ENCODE results near the gene SBK3. TPM values are rescaled to one million over a fixed set of nuclear protein-coding genes. Genes with fewer than 3 reads are reported as not detected.
A peak's percentile ranks its signal among the peaks of the same experiment; 100 is the strongest.

Gene SBK3
- total RNA-seq, 1 experiment from 2014 or later, result 4.0 TPM

DNA sequence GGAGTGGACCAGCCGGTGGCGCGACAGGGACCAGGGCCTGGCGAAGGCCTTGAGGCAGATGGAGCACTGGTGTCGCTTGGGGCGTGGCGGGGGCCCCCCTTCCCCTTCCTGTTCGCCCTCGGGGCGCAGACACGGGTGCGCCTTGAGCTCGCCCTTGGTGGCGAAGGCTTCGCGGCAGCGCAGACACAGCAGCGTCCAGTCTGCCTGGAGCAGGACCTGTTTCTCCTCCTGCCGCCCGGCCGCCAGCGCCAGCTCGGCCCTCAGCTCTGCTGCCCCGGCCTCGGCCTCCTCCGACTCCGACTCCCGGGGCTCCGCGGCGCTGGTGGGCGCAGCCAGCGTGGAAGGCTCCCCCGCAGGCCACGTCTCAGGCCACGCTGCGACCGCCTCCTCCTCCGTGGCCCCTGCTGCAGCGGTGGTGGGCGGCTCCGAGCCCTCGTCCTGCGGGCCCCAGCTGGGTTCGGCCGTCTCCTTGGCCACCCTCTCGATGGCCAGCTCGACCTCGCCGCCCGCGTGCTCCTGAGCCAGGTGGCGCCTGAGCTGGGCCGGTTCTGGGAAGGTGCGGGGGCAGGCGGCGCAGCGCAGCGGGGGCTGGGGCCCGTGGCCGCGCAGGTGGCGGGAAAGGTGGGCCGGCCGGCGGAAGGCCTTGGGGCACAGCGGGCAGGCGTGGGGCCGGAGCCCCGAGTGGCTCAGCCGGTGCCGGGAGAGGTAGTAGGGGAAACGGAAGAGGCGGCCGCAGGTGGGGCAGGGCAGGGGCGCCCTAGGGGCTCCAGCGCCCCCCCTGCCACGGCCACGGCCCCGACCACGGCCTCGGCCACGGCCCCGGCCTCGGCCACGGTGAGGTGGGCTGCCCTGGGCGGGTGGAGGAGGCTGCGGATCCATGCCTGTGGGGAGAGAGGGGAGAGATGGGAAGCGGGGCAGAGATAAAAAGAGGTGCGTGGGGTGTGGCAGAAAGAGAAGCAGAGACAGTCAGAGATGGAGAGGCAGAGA lies 33.7 kb upstream of the SBK3 start:
- Histone ChIP-seq H3K4me1 (ENCODE audit: control insufficient read depth, insufficient read depth, low read length) (peaks cover 15% of the 10 kb centered on the region), H3K27ac (ENCODE audit: low read length) (peak overlapping the region; percentile 71), H3K27me3 (ENCODE audit: control insufficient read depth, insufficient read depth, low read length) (no peaks in the 10 kb centered on the region), H3K9me3 (ENCODE audit: control insufficient read depth, insufficient read depth, low read depth, low read length) (no peaks in the 10 kb centered on the region), H3K4me3 (ENCODE audit: low read depth in 2 of 2, low read length in 2 of 2) (peak overlapping the region; percentile 44 to 96), H3K36me3 (ENCODE audit: control insufficient read depth, insufficient read depth, low read length) (no peaks in the 10 kb centered on the region; the same call in 1 of the 2 replicates)
- in situ Hi-C loops (cut with HindIII; ENCODE audit: low pct_unique_long_range_greater_than_20kb, low sequenced_read_pairs), result no loop called here
- DNase-seq (ENCODE audit: low read depth, low spot score), result no peak
- CTCF ChIA-PET, result no interaction called here
- no peak for ATAC-seq
- TF ChIP-seq, protein P1, sequence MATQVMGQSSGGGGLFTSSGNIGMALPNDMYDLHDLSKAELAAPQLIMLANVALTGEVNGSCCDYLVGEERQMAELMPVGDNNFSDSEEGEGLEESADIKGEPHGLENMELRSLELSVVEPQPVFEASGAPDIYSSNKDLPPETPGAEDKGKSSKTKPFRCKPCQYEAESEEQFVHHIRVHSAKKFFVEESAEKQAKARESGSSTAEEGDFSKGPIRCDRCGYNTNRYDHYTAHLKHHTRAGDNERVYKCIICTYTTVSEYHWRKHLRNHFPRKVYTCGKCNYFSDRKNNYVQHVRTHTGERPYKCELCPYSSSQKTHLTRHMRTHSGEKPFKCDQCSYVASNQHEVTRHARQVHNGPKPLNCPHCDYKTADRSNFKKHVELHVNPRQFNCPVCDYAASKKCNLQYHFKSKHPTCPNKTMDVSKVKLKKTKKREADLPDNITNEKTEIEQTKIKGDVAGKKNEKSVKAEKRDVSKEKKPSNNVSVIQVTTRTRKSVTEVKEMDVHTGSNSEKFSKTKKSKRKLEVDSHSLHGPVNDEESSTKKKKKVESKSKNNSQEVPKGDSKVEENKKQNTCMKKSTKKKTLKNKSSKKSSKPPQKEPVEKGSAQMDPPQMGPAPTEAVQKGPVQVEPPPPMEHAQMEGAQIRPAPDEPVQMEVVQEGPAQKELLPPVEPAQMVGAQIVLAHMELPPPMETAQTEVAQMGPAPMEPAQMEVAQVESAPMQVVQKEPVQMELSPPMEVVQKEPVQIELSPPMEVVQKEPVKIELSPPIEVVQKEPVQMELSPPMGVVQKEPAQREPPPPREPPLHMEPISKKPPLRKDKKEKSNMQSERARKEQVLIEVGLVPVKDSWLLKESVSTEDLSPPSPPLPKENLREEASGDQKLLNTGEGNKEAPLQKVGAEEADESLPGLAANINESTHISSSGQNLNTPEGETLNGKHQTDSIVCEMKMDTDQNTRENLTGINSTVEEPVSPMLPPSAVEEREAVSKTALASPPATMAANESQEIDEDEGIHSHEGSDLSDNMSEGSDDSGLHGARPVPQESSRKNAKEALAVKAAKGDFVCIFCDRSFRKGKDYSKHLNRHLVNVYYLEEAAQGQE (IDR thresholded peaks at IDR 0.05; ENCODE audit: insufficient read depth in 1 of 2, low read depth in 2 of 2, low read length in 1 of 2), result no peak
- TF ChIP-seq, protein P2, sequence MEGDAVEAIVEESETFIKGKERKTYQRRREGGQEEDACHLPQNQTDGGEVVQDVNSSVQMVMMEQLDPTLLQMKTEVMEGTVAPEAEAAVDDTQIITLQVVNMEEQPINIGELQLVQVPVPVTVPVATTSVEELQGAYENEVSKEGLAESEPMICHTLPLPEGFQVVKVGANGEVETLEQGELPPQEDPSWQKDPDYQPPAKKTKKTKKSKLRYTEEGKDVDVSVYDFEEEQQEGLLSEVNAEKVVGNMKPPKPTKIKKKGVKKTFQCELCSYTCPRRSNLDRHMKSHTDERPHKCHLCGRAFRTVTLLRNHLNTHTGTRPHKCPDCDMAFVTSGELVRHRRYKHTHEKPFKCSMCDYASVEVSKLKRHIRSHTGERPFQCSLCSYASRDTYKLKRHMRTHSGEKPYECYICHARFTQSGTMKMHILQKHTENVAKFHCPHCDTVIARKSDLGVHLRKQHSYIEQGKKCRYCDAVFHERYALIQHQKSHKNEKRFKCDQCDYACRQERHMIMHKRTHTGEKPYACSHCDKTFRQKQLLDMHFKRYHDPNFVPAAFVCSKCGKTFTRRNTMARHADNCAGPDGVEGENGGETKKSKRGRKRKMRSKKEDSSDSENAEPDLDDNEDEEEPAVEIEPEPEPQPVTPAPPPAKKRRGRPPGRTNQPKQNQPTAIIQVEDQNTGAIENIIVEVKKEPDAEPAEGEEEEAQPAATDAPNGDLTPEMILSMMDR (IDR thresholded peaks at IDR 0.05), result no peak
- no peak for TF ChIP-seq TCF7L2 (IDR thresholded peaks at IDR 0.05; ENCODE audit: low read depth, low read length)
- TF ChIP-seq SIN3A (IDR thresholded peaks at IDR 0.05; ENCODE audit: borderline replicate concordance, insufficient read depth, low read depth, low read length), result no peak
- no peak for TF ChIP-seq POLR2AphosphoS5 (IDR thresholded peaks at IDR 0.05; ENCODE audit: low read depth, low read length)
- POLR2A ChIA-PET, result interaction anchor here (0.6 kb wide), 1 partner anchor 27 kb away, joined by 4 read pairs; no protein-coding TSS in a partner anchor
- BruUV-seq (replicated peaks), result TSS peak; percentile 77
- intact Hi-C loops (cut with micrococcal nuclease; ENCODE audit: unreplicated experiment), result no loop called here

DNA sequence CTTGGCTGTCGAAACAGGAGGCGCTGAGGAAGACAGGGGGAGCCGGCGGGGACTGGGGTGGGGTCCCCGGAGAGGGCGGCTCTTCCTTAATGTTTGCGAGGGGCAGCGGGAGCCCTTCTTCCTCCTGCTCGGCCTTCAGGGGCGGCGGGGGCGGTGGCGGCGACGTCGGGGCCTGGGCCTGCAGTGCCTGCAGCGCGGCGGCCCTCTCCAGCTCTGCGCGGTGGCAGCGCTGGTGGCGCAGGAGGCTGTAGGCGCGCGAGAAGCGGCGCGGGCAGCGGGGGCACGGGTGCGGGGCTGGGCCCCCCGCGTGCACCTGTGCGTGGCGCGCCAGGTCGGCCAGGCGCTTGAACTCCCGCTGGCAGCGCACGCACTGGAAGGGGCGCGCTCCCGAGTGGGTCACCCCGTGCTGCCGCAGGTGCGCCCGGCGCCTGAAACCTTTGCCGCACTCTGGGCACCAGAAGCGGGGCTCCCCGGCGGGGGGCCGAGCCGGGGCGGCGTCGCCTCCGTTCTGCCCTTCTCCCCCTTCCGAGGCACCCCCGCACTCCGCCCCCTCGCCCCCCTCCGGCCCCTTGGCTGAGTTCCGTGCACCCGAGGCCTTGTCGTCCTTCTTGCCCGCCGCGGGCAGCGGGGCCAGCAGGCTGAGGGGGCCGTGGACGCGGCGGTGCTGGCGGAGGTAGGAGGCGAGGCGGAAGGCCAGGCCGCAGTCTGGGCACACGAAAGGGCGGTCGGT lies 32.9 kb upstream of the SBK3 start:
- ATAC-seq, result no peak
- in situ Hi-C loops (cut with HindIII; ENCODE audit: low pct_unique_long_range_greater_than_20kb, low sequenced_read_pairs), result no loop called here
- no peaks in the 10 kb centered on the region for H3K9me3 ChIP-seq (ENCODE audit: control insufficient read depth, insufficient read depth, low read depth, low read length)
- H3K4me1 ChIP-seq (ENCODE audit: control insufficient read depth, insufficient read depth, low read length), result peaks cover 15% of the 10 kb centered on the region
- H3K27ac ChIP-seq (ENCODE audit: low read length), result no peak overlapping the region
- POLR2A ChIA-PET, result no interaction called here
- H3K4me3 ChIP-seq (ENCODE audit: low read depth in 2 of 2, low read length in 2 of 2), result no peak overlapping the region
- no peak for DNase-seq (ENCODE audit: low read depth, low spot score)
- intact Hi-C loops (cut with micrococcal nuclease; ENCODE audit: unreplicated experiment), result no loop called here
- BruUV-seq (replicated peaks), result no TSS peak
- no peaks in the 10 kb centered on the region for H3K27me3 ChIP-seq (ENCODE audit: control insufficient read depth, insufficient read depth, low read length)
- no peak for TF ChIP-seq TCF7L2 (IDR thresholded peaks at IDR 0.05; ENCODE audit: low read depth, low read length)
- TF ChIP-seq, protein P1 (IDR thresholded peaks at IDR 0.05; ENCODE audit: insufficient read depth in 1 of 2, low read depth in 2 of 2, low read length in 1 of 2), result no peak
- TF ChIP-seq POLR2AphosphoS5 (IDR thresholded peaks at IDR 0.05; ENCODE audit: low read depth, low read length), result no peak
- H3K36me3 ChIP-seq (ENCODE audit: control insufficient read depth, insufficient read depth, low read length), result no peaks in the 10 kb centered on the region; the same call in 1 of the 2 replicates
- CTCF ChIA-PET, result no interaction called here
